COLO668 (cell line): Measurements from ENCODE around the gene HOXB7.

ENCODE experiments used
- DNase-seq: peaks from one replicate; lab custom pipeline; 2025; ENCODE audit not compliant: unreplicated experiment; lab: John Stamatoyannopoulos, UW

HOXB7 gene

DNA sequence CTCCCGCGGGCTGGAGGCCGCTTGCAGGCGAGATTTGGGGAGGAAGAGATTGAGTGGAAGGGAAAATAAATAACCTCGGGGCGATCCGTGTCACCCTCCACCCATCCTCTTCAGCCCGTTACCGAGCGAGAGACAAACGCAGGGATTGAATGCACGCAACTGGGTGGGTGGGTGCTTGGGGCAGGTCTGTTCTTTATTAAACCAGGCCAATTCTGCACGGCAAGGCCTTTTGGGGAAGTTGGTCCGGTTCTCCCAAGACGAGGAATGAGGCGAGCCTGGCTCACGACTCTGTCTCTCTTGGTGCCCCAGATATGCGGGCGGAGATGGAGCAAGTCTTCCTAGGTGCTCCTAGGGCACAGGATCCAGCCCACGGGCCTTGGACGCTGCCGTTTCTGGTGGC lies 396 bp upstream of the HOXB7 start:
- DNase-seq = peak; percentile 46

GRCh38 chr17:48609759-48610281 lies 997 bp downstream of the HOXB7 start:
- no peak for DNase-seq

DNA sequence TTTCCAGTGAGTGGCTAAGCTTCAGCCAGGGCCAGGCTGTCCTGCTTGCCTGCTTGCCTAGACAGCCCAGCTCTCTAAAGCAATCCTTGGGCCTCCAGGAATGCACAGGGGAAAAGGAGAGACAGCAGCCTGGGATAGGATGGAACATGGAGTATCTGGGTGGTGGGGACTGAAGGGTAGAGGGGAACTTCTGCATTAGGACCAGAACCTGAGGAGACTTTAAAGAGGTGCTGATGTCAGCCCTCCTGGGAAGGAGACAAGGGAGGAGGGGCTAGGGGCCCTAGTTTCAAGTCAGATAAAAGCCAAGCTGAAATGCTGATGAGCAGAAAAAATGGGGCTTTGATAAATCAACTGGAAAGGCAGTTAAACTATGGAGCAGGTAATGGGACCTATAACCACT lies 1.8 kb downstream of the HOXB7 start:
- DNase-seq = no peak

- no peak for DNase-seq
Observed at GRCh38 chr17:48608494-48608834, 2.4 kb downstream of the HOXB7 start.

DNA sequence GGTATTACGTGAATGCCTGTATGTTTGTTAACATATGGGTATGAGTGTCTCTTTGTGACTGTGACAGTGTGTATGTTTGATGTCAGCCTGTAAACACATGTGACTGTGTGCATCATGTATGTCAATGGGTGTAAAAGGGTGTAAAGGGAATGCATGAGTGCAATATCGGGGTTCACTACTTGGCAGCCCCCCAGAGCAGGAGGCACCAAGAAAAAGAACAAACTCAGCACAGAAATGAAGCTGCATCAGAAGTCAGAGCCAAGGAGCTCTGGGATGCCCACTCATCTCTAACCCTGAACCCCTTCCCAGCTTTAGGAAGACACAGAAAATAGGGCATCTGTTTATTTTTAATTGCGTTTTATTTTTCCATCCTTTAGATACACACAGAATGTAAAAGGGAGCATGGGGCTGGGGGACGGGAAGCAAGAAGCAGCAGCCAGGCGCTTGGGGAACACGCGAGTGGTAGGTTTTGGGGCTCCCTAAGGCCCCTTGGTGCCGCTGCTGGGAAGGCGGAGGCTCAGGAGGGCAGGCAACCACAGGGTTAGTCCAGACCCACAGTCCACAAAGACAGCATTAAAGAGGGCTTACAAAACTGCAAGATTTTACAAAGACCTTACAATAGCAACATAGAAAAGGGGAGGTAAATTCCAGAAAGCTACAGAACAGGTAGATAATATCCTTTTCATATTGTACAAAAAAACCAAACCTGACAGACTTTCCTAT lies 3.8 kb downstream of the HOXB7 start:
- no peak for DNase-seq

GRCh38 chr17:48605991-48606891 lies 4.6 kb downstream of the HOXB7 start:
- DNase-seq = no peak

GRCh38 chr17:48605409-48605919 lies 5.4 kb downstream of the HOXB7 start:
- DNase-seq = no peak

- no peak for DNase-seq
Observed at GRCh38 chr17:48604770-48605329, 6.0 kb downstream of the HOXB7 start, which contains the start of gene HOXB6. HOXB6 (minus strand) TSS chr17:48604986; CDS start chr17:48598150, 6,836 bp downstream.

DNA sequence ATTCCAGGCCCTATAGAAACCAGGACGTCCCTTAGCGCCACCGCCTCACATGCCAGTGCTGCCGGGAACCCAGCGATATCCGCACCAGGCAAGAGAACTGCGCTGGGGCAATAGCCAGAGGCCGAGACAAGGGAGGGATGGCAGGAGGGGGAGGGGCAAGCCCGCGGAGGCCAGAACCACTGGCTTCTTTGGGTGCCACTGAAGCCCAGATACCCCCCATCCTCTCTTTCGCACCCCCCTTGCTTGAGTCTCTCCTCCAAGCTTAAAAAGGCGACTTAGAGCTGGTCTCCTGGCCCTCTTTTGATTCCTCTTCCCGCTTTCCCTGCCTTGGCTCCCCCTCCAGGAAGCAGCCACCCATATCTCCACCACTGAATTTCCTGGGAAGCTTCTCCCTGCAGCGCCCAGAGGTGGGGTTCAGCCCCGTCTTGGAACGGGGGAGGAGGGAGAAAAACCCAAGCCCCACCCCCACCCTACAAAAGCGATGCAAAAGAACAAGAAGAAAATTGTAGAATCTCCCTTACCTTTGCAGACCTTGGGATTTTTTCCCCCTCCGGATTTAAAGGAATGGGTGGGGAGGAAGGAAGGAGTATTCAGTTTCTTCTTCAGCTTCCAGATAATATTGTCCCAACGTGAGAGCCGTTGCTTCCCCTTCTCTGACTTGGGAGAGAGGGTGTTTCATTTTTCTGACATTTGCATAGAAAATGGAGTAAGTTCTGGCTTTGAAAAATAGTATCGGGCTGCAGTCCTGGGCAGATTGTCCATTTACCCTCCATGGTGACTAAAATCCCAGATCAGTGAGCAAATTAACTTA lies 6.7 kb downstream of the HOXB7 start:
- DNase-seq = peak; percentile 46

DNA sequence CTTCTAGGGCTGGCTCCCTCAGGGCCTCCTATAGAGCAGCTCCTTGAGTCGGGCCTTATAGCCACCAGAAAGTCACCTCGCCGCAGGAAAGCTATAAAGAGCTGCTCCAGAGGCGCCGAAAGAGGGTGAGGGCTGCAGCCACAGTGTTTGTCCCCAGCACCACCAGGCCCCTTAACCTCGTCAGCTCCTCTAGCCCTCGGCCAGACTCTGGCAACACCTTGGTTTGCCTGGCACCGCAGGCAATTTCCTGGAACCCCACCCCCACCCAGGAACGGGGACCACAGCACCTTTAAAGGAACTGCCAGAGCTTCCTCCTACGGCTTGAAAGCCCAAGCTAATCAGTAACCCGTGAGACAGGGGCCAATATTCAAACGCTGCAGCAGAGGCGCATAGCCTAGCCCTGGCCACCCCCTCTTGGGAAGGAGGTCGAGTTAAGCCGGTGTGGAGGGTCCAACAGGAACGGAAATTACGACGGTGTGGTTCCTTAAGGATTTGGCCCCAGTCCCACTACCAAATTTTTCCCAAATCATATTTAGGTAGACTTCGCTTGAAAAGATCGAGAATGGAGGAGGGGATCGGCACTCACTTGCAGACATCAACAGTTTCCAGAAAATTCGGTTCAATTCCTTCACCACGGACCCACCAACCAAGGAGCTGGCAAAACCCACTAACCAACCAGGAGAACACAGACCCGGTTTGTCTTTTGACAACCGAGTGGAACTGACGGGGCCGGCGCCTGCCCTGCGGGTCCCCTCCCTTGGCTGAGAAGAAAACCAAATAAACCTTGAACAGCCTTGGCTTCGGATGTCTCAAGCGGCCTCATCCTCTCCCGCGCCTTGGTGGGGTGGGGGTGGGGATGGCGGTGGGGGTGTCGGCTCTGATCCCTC lies 9.0 kb downstream of the HOXB7 start:
- peak; percentile 61 for DNase-seq

- DNase-seq = no peak
Observed at GRCh38 chr17:48601207-48601538, 9.6 kb downstream of the HOXB7 start.

DNA sequence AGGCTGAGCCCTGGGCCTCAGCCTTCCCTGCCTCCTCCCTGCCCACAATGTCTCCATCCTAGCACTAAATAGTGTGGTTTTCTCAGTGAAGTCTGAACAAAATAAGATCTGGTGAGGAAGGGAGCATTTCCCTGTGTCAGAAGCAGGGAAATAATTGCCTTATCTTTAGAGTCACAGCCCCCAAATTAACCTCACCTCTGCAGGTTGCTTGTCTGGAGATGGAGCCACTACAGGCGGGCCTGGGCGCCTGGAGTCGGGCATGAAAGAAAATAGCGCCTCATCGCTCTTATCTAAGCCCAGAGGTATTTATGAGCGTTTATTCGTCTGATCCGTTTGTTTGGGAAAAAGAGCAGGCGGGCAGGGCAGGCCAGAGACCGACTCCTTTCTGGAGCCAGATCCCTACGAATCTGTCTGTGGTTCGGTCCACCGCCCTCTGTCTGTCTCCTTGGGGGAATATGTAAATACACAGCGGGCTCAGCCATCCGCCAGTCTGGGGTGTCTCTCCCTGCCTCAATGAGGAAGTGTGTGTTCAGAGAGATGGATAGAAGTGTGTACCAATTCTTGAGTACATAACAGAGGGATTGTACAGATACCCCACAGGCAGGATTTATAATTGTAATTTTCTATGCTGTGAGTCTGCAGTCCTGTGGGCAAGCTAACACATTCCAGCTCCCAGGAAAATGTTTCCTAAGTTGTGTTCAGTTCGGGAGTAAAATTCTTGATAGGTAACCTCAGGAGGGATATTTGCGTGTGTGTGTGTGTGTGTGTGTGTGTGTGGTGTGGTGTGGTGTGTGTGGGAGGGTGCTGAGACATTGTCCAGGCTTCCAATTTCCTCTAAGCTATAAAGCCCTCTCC lies 10.3 kb downstream of the HOXB7 start:
- peak; percentile 17 for DNase-seq

DNA sequence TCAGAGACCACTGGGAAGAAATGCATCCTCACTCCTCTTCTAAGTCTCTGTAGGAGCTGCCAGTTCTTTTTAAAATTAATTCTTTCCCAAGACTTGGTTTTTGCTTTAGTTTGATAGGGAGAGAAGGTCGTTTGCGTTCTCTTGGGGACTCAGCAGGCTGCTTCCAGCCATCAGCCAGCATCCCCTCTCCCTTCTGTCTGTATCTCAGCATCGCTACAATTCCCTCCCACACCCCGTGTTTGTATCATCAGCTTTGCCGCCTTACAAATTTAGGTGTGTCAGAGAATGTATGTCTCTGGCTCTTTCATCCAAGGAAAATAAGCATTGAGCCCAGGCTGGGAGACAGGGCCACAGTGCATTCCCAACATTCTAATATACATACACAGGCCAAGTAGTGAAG lies 11.5 kb downstream of the HOXB7 start:
- no peak for DNase-seq

DNA sequence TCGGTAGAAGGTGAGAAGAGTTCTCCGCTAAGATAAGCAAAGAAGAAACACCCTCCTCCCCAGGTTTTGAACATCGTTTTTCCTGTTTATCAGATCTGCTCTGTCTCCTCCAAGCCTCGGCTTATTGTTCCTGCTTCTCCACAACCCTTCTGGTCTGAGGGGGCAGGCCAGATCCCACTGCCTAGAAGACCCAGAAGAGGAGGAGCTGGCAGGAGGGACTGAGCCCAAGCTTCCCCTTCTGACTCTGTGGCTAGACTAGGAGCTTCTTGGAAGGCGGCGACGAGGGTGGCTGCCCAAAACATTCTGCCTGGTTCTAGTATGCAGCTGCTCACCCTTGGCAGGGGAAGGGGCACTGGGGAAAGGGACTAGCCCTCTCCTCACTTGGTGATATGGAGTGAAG lies 12.1 kb downstream of the HOXB7 start:
- DNase-seq = no peak

DNA sequence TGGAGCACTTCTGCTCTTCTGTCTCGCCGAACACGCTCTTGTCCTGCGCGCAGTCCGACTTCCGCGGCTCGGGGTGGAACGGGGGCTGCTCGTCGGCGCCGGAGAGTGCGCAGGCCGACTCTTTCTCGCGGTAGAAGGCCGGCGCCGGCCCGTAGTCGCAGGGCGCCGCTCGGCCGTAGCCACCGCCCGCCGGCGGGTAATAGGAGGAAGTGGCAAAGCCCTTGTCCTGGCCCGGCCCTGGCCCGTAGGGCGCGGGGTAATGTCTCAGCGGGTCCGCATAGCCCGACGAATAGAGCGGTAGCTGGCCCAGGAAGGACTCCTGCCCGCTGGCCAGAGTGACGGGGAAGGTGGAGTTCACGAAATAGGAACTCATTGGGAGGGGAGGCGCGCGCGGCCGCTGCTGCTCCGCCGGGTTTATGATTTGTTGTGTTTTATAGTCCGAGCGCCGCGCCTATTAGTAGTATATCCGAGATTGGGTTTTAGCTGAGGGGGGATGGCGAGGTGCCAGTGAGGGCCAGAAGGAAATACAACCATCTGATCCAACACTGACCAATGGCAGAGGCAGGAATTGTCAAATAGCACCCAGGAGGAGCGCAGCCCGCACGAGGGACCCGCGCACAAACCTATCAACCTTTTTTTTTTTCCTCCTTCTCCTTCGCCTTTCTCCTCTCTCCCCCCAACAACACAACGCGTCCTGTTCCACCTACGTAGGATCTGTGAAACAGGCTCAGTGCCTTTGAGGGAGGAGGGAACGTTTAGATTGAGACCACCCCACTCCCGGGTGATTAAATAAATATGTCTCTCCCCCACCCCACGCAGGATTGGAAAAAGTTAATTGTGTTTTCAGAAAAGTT lies 12.8 kb downstream of the HOXB7 start:
- peak; percentile 73 for DNase-seq

- DNase-seq = no peak
Observed at GRCh38 chr17:48597528-48597777, 13.4 kb downstream of the HOXB7 start.

DNA sequence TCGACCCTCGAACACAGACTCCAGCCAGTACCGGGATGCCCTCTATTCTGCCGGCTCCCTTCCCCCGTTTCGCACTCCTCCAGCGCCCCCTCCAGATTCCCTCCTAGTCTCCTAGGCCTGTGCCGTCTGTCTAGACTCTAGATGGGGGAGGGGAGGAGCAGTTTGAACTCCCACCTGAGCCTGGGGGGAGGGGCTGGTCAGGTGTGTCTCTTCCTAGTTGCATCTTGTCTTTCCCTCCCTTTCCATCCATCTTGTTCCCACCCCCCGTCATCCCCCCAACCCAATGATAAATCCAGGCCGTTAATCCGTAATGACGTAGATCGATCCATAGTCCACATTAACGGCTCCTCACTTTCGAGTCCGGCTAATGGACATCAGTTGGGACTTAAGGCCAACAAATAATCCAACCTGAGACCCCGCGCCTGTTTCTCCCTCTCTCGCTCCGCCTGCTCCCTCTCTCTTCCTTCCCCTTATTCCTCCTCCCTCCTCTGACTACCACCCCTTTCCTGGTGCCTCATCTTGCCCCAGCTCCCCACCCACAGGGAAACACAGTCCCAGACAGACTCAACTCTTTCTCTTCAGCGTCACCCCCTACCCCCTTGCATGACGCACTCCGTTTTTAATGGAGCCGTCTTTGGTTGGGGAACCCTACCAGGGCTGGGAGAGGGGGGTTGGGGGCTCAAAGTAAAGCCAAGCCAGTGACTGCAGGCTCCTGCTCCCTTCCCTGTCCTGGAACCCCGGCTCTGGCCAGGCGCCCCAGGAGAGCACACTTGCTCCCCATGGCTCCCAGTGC lies 13.9 kb downstream of the HOXB7 start:
- DNase-seq = peak; percentile 77
